Subcutaneous adipose tissue (tissue), 4 donors: Measurements from ENCODE around the gene GPX4. TPM values are rescaled to one million over a fixed set of nuclear protein-coding genes. Genes with fewer than 3 reads are reported as not detected.

Experiments used
- CTCF ChIP-seq: fragments of 450-650 bp; IDR thresholded peaks from one replicate; pipeline ENCODE4 v1.5.1; 2016; ENCODE audit warnings: low read depth, mild to moderate bottlenecking, control low read depth, antibody characterized with exemption, moderate library complexity
- total RNA-seq, 4 donors: library from RNA; depleted of rRNA; stranded (reverse); fragments of >200 nt; gene quantifications; one replicate each; pipeline ENCODE4 v1.1.0, GENCODE V29; 2016

The GPX4 gene
- total RNA-seq, 4 donors from 2014 or later, result 1,089 to 2,299 (median 1,463) TPM

- TF ChIP-seq CTCF, result no peak
Measured at GRCh38 chr19:1125601-1126467, 22.0 kb downstream of the GPX4 start.

GRCh38 chr19:1126984-1127760, 23.4 kb downstream of the GPX4 start:
- TF ChIP-seq CTCF, result no peak

GRCh38 chr19:1128106-1128505, 24.3 kb downstream of the GPX4 start:
- no peak for TF ChIP-seq CTCF

- TF ChIP-seq CTCF, result no peak
Measured at GRCh38 chr19:1129535-1129934, 25.7 kb downstream of the GPX4 start.

- TF ChIP-seq CTCF, result no peak
Measured at GRCh38 chr19:1130771-1131717, 27.2 kb downstream of the GPX4 start.

- no peak for TF ChIP-seq CTCF
Measured at GRCh38 chr19:1131718-1132551, 28.1 kb downstream of the GPX4 start.
